Fibroblast of villous mesenchyme (primary cell): ENCODE results near the gene NFXL1. TPM values are rescaled to one million over a fixed set of nuclear protein-coding genes. Genes with fewer than 3 reads are reported as not detected.

Experiments used
- DNase-seq: peaks from one replicate; pipeline ENCODE4 v3.0.0-alpha.2; 2010; ENCODE audit warnings: low read depth
- H3K4me3 ChIP-seq: 2 replicates; pipeline ENCODE4 v1.5.1; 2011; ENCODE audit warnings: low read depth, mild to moderate bottlenecking, low read length
- total RNA-seq: library from RNA; depleted of rRNA; stranded (reverse); fragments of >200 nt; gene quantifications from 2 replicates; pipeline ENCODE4 v1.2.3, GENCODE V29; 2012
- TF ChIP-seq, protein P1 (sequence below): IDR thresholded peaks from 2 replicates; pipeline ENCODE4 v1.5.1; 2012; ENCODE audit warnings: low read depth, mild to moderate bottlenecking, low read length; ENCODE audit not compliant: insufficient read depth

NFXL1 gene
- total RNA-seq, 1 donor = 11.7 TPM

DNA sequence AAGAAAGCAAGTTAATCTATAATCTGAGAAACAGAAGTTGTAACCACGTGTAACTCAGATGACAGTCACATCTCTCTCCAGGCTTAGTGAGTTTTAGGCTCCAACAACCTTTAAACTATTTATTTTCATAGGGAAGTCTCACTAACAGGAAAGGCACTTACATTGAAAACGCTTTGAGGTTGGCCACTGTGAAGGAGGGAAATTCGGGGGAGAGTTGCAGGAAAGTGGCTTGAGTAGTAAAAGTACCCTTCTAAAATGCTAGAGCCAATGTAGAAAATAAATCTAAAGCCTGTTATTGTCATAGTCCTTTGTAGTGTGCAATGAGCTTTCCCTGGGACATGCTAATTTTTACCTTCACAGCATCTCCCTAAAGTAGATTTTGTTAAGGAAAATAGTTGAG, 995 bp upstream of the NFXL1 start:
- TF ChIP-seq, protein P1, sequence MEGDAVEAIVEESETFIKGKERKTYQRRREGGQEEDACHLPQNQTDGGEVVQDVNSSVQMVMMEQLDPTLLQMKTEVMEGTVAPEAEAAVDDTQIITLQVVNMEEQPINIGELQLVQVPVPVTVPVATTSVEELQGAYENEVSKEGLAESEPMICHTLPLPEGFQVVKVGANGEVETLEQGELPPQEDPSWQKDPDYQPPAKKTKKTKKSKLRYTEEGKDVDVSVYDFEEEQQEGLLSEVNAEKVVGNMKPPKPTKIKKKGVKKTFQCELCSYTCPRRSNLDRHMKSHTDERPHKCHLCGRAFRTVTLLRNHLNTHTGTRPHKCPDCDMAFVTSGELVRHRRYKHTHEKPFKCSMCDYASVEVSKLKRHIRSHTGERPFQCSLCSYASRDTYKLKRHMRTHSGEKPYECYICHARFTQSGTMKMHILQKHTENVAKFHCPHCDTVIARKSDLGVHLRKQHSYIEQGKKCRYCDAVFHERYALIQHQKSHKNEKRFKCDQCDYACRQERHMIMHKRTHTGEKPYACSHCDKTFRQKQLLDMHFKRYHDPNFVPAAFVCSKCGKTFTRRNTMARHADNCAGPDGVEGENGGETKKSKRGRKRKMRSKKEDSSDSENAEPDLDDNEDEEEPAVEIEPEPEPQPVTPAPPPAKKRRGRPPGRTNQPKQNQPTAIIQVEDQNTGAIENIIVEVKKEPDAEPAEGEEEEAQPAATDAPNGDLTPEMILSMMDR = no peak
- no peak for DNase-seq
- H3K4me3 ChIP-seq = no peak overlapping the region

DNA sequence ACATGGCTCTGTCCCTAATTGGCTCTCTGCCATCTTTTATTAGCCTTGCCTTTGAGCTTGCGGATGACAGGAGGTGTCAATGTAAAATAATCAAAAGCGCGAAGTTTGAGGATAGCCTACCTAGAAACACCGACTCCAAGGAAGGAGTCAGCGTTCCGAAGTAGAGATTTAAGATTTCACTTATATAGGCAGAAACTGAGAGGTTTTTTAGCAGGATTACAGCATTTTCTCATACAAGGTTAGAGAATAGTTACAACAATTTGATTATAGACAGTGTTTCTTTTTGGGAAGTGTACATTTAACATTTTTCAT, 499 bp upstream of the NFXL1 start:
- H3K4me3 ChIP-seq = peak overlapping the region; percentile 97
- DNase-seq = no peak
- TF ChIP-seq, protein P1 = no peak

DNA sequence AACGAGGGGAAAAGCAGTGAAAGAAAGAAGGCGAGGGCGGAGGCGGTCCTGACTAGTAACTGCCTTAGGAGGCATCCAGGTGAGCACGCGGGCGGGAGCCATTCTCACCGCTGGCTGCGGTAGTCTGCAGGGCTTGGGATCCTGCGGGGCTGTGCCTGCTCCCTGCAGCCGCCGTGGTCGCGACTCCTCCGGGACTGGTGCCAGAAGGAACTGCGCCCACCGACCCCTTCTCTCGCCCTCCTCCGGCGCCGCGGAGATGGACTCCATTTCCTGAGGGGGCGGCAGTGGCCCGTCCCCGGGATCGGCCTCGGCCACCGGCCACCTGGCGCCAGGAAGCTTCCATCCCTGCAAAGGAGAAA, 543 bp downstream of the NFXL1 start:
- peak overlapping the region; percentile 97 for H3K4me3 ChIP-seq
- DNase-seq = peak; percentile 7
- TF ChIP-seq, protein P1 = no peak

DNA sequence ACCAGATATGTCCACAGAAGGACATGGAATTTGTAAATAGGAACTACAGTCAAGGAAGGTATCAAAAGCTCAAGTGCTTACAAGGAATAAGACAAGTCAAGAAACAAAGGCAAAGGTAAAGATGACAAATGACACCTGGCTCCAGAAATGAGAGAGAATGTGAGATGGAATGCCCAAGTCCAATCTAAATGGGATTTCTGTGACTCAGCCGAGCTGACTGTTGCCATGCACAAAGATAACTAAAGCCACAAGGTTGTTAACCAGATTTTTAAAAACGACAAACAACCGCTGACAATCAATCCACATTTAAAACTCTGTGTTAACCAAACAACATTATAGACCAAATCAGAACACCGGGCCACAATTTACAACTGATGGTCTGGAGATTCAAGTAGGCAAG, 1.1 kb downstream of the NFXL1 start:
- TF ChIP-seq, protein P1 = no peak
- peak; percentile 20 for DNase-seq
- H3K4me3 ChIP-seq = peak overlapping the region; percentile 97

DNA sequence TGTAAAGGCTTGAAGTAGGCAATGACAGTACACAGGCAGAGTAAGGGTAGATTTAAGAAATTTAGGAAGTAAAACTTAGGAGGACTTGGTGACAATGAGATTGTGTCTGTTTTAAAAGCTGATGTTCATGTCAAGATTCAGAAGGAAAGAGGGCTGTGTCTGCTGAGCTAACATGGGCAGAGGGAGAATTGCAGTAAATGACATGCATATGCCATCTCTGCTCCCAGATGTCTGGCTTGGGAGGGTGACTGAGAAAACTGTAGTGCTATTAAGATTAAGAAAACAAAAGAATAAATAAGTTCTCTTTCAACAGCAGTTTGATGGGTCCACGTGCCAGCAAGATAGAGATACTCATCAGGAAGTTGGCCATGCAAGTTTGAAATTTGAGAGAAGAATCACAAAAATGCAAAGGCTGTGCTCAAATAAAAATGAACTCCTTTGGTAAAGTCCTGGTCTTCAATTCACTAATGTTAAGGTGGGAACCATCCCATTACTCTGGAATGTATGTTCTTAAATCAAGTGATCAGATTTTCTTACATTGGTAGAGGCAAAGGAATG, 7.2 kb downstream of the NFXL1 start:
- no peak overlapping the region for H3K4me3 ChIP-seq
- DNase-seq = no peak
- TF ChIP-seq, protein P1 = no peak

DNA sequence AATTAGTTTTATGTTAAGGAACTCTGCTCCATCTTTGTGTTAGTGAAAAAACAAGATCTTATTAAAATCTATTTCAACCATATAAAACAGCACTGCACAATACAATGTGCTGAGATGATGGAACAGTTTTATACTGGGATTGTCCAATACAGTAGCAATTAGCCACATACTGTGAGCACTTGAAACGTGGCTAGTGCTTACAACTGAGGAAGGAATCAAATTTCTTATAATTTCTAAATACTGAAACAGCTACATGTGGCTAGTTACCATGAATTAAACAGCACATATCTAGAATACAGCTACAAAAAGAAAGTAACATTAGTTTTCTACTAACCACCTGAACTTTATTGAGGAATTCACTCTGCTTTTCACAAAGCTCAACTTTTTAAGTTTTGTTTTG, 14.7 kb downstream of the NFXL1 start:
- no peak overlapping the region for H3K4me3 ChIP-seq
- TF ChIP-seq, protein P1 = no peak
- no peak for DNase-seq

DNA sequence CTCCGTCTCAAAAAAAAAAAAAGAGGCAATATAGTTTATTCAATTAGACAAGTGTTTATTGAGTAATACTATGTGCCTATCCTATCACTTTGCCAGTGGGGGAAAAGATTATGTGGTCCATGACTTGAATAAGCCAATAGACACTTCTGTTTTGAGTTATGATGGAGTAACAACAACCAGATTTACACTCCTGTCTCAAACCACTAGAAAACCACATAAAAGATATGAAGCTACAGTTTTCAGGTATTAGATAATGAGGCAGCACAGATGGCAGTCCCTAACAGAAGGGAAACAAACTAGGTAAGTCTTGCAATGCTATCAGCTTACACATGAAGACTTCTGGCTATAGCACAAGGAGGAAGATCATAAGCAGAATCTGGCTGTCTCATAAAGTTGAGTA, 22.5 kb downstream of the NFXL1 start:
- DNase-seq = no peak
- H3K4me3 ChIP-seq = no peak overlapping the region
- TF ChIP-seq, protein P1 = no peak
